IPS DF 4.7 (cell line): ENCODE measurements around the gene ZNF146.
"Not testable (repeated sequence)": the region's sequence is repeated elsewhere in the genome, so short reads cannot be mapped to it uniquely, and the experiment has no call there.

Source experiments
- DNase-seq: peaks from one replicate; pipeline ENCODE4 v3.0.0-alpha.2; 2013; ENCODE audit warnings: low spot score; ENCODE audit errors: extremely low read depth

ZNF146 gene

GRCh38 chr19:36214386-36215275 lies at the start of gene ZNF146, which contains the start of gene ZNF565:
ZNF146 (plus strand) TSS chr19:36215106; CDS start chr19:36236441, 21,335 bp downstream.
ZNF565 (minus strand) TSS chr19:36214665; CDS start chr19:36201985, 12,680 bp downstream.
- DNase-seq: peak; percentile 97

- DNase-seq: no peak
These were observed 45.7 kb upstream of the ZNF146 start for GRCh38 chr19:36169084-36169760.

GRCh38 chr19:36172852-36173251 lies 42.1 kb upstream of the ZNF146 start:
- no peak for DNase-seq

GRCh38 chr19:36173846-36174245 lies 41.1 kb upstream of the ZNF146 start:
- not testable (repeated sequence) for DNase-seq

- DNase-seq: not testable (repeated sequence)
These were observed 35.8 kb upstream of the ZNF146 start for GRCh38 chr19:36179077-36179476.

- peak; percentile 30 for DNase-seq
These were observed 32.2 kb upstream of the ZNF146 start for GRCh38 chr19:36182612-36183244.

- DNase-seq: peak; percentile 16
These were observed 31.7 kb upstream of the ZNF146 start for GRCh38 chr19:36183245-36183628.

- DNase-seq: not testable (repeated sequence)
These were observed 28.2 kb upstream of the ZNF146 start for GRCh38 chr19:36186722-36187121.

- no peak for DNase-seq
These were observed 18.7 kb upstream of the ZNF146 start for GRCh38 chr19:36196249-36196648.

- no peak for DNase-seq
These were observed 16.8 kb upstream of the ZNF146 start for GRCh38 chr19:36198119-36198518.

GRCh38 chr19:36201684-36202083 lies 13.2 kb upstream of the ZNF146 start:
- no peak for DNase-seq

GRCh38 chr19:36203293-36203692 lies 11.6 kb upstream of the ZNF146 start:
- DNase-seq: no peak

GRCh38 chr19:36207605-36208252 lies 7.2 kb upstream of the ZNF146 start:
- no peak for DNase-seq

- no peak for DNase-seq
These were observed 5.5 kb upstream of the ZNF146 start for GRCh38 chr19:36209372-36209771.

GRCh38 chr19:36210497-36210896 lies 4.4 kb upstream of the ZNF146 start:
- no peak for DNase-seq

GRCh38 chr19:36212895-36213294 lies 2.0 kb upstream of the ZNF146 start:
- no peak for DNase-seq

- DNase-seq: no peak
These were observed 594 bp downstream of the ZNF146 start for GRCh38 chr19:36215276-36216123.

- DNase-seq: no peak
These were observed 6.6 kb downstream of the ZNF146 start for GRCh38 chr19:36221474-36221873.

- no peak for DNase-seq
These were observed 7.6 kb downstream of the ZNF146 start for GRCh38 chr19:36222503-36222902.

GRCh38 chr19:36225219-36225892 lies 10.4 kb downstream of the ZNF146 start:
- no peak for DNase-seq
